ENCODE data around the gene GREB1L.

Gene GREB1L

DNA sequence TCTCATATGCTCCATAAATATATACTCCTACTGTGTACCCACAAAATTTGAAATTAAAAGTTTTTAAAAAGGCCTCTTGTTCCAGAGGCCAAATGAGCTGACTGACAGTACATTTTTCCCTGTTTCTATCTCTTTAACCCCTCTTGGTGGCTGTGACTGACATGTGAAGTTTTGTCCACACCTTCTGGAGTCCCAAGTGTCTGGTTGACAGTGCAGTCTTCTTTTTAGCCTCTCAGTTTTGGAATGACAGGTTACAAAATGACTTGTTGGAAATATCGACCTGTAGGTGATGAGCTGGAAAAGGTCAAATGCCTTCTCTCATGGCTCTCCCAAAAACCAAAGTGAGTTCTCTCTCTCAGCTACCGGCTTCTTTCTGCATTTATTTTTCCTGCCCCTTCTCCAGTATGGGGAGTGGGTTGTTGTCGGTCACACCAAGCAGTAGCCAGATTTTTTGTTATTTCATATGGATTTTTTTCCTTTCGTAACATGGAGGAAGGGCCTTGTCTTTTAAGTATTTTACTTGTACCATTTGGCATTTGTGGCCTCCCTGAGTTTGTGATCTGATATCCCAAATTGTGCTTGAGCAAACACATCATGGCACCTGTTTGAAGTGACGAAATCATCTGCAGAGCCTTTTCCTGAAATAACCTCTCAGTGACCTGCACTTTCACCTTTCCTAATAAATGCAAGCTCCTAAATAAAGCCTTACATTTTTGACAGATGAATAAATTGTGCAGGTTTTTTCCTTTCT, 214.6 kb downstream of the GREB1L start:
- Histone ChIP-seq H3K27ac (no peak overlapping the region), H3K4me3 (no peak overlapping the region)
- no peak for DNase-seq (ENCODE audit: low spot score)
- TF ChIP-seq, protein P1, sequence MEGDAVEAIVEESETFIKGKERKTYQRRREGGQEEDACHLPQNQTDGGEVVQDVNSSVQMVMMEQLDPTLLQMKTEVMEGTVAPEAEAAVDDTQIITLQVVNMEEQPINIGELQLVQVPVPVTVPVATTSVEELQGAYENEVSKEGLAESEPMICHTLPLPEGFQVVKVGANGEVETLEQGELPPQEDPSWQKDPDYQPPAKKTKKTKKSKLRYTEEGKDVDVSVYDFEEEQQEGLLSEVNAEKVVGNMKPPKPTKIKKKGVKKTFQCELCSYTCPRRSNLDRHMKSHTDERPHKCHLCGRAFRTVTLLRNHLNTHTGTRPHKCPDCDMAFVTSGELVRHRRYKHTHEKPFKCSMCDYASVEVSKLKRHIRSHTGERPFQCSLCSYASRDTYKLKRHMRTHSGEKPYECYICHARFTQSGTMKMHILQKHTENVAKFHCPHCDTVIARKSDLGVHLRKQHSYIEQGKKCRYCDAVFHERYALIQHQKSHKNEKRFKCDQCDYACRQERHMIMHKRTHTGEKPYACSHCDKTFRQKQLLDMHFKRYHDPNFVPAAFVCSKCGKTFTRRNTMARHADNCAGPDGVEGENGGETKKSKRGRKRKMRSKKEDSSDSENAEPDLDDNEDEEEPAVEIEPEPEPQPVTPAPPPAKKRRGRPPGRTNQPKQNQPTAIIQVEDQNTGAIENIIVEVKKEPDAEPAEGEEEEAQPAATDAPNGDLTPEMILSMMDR (IDR thresholded peaks at IDR 0.05), result no peak

DNA sequence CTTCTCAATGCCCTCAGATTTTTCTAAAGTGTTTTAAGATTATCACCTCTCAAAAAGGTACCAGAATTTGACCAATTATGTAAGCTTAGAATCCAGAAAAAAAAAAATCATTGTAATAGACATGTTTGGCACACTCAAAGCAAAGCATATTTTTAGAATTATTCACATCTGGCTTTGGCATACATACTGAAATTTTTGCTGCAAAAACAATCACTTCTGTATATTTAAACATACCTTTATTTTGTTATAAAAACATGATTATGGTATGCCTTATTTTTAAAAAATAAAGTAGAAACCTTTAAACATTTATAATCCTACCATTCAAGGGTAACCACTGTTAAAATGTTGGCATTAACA, 215.1 kb downstream of the GREB1L start:
- DNase-seq (ENCODE audit: low spot score), result no peak
- TF ChIP-seq, protein P1 (IDR thresholded peaks at IDR 0.05), result no peak
- Histone ChIP-seq H3K27ac (no peak overlapping the region), H3K4me3 (no peak overlapping the region)

DNA sequence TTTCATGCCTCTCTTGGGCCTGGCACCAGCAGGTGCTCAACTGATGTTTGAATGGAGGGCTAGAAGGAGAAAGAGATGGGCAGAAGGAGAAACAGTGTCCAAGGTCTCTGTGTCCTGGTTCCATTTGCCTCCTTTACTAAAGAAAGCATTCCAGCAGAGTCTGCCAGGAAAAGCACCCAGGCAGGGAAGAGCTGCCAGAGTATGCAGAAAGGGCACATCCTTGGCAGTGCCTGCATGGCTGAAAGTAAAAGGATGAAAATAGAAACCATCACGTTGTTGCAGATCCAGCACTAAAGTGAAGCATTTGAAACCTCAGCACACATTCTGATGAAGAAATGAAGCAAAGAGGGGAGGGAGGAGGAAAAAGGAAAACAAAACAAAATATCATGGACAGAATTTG, 216.3 kb downstream of the GREB1L start:
- no peak for DNase-seq (ENCODE audit: low spot score)
- H3K4me3 ChIP-seq, result no peak overlapping the region
- peak overlapping the region; percentile 28 to 55 for H3K27ac ChIP-seq
- TF ChIP-seq, protein P1 (IDR thresholded peaks at IDR 0.05), result no peak

DNA sequence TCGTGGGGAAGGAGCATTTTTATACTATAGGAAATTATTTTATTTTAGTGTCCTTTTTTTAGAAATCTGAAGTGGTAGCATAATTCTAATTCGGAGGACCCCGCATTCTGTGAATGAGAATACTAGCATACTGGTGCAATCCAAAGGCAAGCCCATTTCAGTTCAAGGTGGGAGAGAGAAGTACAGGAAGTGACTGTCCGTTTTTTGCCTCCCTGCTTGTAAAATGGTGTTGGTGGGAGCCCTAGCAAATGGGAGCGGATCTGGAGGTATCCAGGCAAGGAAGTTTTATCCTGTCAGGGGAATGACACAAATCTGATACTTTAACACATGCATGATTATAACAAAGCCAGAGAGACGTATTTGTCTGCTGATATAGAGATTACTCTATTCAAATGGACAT, 216.8 kb downstream of the GREB1L start:
- peak overlapping the region; percentile 28 to 55 for H3K27ac ChIP-seq
- DNase-seq (ENCODE audit: low spot score), result no peak
- TF ChIP-seq, protein P1 (IDR thresholded peaks at IDR 0.05), result no peak
- H3K4me3 ChIP-seq, result no peak overlapping the region

DNA sequence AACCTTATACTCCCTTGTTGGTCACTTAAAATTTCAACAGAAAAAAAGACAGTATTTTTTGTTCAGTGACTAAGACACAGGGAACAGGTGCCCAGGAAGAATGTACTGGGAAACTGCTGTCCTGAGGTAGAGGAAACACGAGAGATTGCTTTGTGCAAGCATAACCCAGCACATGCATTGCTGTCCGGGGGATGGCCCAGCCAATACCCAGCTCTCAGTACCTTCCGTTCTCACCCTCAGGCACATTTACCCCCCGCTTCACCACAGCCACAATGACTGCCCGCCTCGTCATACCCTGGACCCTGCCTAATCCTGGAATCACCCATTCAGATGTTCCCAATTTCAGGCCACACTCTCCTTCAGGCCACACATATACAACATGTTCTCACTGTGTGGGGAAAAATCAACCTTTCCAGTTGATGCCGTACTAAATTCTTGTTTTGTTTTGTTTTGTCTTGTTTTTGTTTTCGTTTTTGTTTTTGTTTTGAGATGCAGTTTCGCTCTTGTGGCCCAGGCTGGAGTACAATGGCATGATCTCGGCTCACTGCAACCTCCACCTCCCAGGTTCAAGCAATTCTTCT, 217.8 kb downstream of the GREB1L start:
- H3K27ac ChIP-seq, result peak overlapping the region; percentile 28 to 59
- no peak overlapping the region for H3K4me3 ChIP-seq
- TF ChIP-seq, protein P1 (IDR thresholded peaks at IDR 0.05), result no peak
- no peak for DNase-seq (ENCODE audit: low spot score)

DNA sequence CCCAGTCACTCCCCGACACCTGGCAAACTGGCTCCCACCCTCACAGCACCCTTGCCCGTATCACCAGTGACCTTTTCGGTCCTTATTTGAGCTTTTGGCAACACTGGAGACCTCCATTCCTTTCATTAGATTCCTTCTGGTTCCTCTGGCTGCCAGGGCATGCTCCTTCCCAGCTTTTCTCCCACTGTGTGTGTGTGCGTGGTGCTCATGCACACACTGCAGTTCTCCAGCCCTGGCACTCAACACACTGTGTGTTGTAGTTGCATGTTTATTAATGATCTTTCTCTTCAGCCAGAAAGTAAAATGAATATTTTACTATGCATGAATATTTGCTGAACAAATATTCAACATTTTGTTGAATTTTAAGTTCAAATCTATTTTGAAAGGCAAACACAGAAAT, 219.4 kb downstream of the GREB1L start:
- DNase-seq (ENCODE audit: low spot score), result no peak
- TF ChIP-seq, protein P1 (IDR thresholded peaks at IDR 0.05), result no peak
- Histone ChIP-seq H3K4me3 (no peak overlapping the region), H3K27ac (peak overlapping the region; percentile 32 to 75)

DNA sequence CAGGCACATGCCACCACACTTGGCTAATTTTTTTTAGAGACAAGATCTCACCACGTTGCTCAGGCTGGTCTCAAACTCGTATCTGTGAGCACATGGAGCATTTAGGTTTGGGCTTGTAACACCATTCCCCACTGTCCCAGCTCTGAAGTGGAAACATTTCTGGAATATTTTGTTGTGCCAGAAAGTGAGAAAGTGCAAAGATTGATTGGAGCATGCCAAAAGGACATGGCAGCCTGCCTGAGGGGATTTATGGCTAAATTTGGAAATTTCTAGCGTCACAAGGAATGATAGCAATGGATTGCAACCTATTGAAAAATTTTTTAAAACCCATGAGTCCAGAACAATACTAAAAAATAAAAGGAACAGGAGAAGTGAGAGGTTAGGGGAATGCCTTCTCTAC, 221.7 kb downstream of the GREB1L start:
- DNase-seq (ENCODE audit: low spot score), result no peak
- Histone ChIP-seq H3K27ac (peak overlapping the region; percentile 51 to 80), H3K4me3 (no peak overlapping the region)
- TF ChIP-seq, protein P1 (IDR thresholded peaks at IDR 0.05), result no peak

Measured in coronary artery (tissue), 2 donors.